SK-N-SH (cell line): ENCODE results near the gene PXT1.

Experiments used
- POLR2AphosphoS5 ChIP-seq: IDR thresholded peaks from 2 replicates; pipeline ENCODE4 v1.6.1; 2012; ENCODE audit warnings: low read depth, low read length
- RFX5 ChIP-seq: IDR thresholded peaks from 2 replicates; pipeline ENCODE4 v1.6.1; 2012; ENCODE audit warnings: mild to moderate bottlenecking, improper control_type of control experiment, low read length
- YY1 ChIP-seq: IDR thresholded peaks from 2 replicates; pipeline ENCODE4 v1.4.0; 2012; ENCODE audit warnings: low read depth, mild to moderate bottlenecking
- TF ChIP-seq, protein P1 (sequence below): fragments of 200-600 bp; sonication (generic); IDR thresholded peaks from 2 replicates; pipeline ENCODE4 v1.6.1; 2017; ENCODE audit warnings: antibody characterized with exemption, mild to moderate bottlenecking, moderate library complexity
- TF ChIP-seq, protein P2 (sequence below): IDR thresholded peaks from 2 replicates; pipeline ENCODE4 v1.6.1; 2012; ENCODE audit warnings: mild to moderate bottlenecking, low read depth, low read length, moderate library complexity

DNA sequence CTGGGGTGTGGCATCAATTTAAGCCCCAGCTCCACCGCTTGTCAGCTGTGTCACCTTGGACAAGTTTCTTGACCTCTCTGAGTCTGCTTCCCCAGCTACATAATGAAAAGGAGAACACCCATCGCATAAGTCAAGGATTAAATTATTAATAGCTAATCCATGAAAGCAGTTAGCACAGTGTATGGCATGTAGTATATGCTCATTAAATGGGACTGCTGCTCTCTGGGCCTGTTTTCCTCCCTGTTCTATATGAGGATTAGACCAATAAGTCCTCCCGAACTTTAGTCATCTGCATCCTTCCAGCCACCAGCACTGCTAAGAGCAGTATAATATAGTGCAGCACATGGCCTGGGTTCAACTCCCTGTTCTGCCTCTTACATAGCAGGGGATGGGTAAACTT lies 74.9 kb downstream of the PXT1 start:
- TF ChIP-seq POLR2AphosphoS5 (no peak), YY1 (no peak), RFX5 (no peak)
- TF ChIP-seq, protein P1, sequence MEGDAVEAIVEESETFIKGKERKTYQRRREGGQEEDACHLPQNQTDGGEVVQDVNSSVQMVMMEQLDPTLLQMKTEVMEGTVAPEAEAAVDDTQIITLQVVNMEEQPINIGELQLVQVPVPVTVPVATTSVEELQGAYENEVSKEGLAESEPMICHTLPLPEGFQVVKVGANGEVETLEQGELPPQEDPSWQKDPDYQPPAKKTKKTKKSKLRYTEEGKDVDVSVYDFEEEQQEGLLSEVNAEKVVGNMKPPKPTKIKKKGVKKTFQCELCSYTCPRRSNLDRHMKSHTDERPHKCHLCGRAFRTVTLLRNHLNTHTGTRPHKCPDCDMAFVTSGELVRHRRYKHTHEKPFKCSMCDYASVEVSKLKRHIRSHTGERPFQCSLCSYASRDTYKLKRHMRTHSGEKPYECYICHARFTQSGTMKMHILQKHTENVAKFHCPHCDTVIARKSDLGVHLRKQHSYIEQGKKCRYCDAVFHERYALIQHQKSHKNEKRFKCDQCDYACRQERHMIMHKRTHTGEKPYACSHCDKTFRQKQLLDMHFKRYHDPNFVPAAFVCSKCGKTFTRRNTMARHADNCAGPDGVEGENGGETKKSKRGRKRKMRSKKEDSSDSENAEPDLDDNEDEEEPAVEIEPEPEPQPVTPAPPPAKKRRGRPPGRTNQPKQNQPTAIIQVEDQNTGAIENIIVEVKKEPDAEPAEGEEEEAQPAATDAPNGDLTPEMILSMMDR: no peak
- TF ChIP-seq, protein P2, sequence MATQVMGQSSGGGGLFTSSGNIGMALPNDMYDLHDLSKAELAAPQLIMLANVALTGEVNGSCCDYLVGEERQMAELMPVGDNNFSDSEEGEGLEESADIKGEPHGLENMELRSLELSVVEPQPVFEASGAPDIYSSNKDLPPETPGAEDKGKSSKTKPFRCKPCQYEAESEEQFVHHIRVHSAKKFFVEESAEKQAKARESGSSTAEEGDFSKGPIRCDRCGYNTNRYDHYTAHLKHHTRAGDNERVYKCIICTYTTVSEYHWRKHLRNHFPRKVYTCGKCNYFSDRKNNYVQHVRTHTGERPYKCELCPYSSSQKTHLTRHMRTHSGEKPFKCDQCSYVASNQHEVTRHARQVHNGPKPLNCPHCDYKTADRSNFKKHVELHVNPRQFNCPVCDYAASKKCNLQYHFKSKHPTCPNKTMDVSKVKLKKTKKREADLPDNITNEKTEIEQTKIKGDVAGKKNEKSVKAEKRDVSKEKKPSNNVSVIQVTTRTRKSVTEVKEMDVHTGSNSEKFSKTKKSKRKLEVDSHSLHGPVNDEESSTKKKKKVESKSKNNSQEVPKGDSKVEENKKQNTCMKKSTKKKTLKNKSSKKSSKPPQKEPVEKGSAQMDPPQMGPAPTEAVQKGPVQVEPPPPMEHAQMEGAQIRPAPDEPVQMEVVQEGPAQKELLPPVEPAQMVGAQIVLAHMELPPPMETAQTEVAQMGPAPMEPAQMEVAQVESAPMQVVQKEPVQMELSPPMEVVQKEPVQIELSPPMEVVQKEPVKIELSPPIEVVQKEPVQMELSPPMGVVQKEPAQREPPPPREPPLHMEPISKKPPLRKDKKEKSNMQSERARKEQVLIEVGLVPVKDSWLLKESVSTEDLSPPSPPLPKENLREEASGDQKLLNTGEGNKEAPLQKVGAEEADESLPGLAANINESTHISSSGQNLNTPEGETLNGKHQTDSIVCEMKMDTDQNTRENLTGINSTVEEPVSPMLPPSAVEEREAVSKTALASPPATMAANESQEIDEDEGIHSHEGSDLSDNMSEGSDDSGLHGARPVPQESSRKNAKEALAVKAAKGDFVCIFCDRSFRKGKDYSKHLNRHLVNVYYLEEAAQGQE: no peak
